Measurements from ENCODE around the gene CBS.

CBS gene

DNA sequence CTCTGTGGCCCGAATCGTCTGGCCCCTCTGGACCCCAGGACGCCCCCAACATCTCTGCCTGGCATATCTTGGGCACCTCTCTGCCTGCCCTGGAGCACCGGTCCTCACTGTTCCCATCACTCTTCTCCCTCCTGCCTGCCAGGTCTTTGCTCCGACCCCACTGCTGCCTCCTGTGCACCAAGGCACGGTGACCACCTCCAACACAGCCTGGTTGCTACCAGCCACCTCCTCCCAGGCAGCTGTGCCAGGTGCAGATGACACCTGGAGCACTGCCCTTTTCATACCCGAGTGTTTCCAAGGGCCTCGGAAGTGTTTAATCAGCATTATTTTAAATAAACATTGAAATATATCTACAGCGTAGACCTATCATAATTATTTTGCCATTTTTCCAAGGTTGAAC is 70.0 kb downstream of the CBS start:
- Histone ChIP-seq H4K8ac (ENCODE audit: low read depth, low read length) (no peak overlapping the region), H3K14ac (ENCODE audit: low read length) (no peak overlapping the region), H4K12ac (ENCODE audit: low read depth, low read length) (no peak overlapping the region), H3K9me3 (ENCODE audit: insufficient read depth, low read depth, low read length) (peaks cover 2% of the 10 kb centered on the region), H3K9ac (ENCODE audit: low read length) (no peak overlapping the region), H3K4me3 (ENCODE audit: low read depth, low read length) (no peak overlapping the region), H2BK12ac (ENCODE audit: low read length) (no peak overlapping the region), H3K4ac (ENCODE audit: low read depth, low read length) (no peak overlapping the region), H3K4me1 (ENCODE audit: control insufficient read depth in 1 of 2, insufficient read depth in 2 of 2, low read length in 2 of 2) (peaks cover 0 to 5% of the 10 kb centered on the region in 2 experiments), H2BK5ac (ENCODE audit: low read depth, low read length, poor library complexity) (no peak overlapping the region), H3K79me1 (ENCODE audit: low read length) (no peaks in the 10 kb centered on the region), H3K27me3 (ENCODE audit: insufficient read depth, low read length) (no peaks in the 10 kb centered on the region), H3K36me3 (ENCODE audit: control insufficient read depth in 1 of 2, insufficient read depth in 2 of 2, low read length in 2 of 2) (peaks cover 17 to 19% of the 10 kb centered on the region in 2 experiments), H3K79me2 (ENCODE audit: control insufficient read depth, insufficient read depth, low read length, poor library complexity) (no peaks in the 10 kb centered on the region), H3K23ac (ENCODE audit: low read length) (no peak overlapping the region), H3K18ac (ENCODE audit: low read length) (no peak overlapping the region), H3K4me2 (ENCODE audit: low read length) (no peak overlapping the region), H2AK5ac (ENCODE audit: low read length) (no peak overlapping the region), H2BK120ac (ENCODE audit: insufficient read depth, low read length, poor library complexity) (no peak overlapping the region), H4K91ac (ENCODE audit: low read depth, low read length) (no peak overlapping the region), H2AFZ (ENCODE audit: insufficient read depth, low read length, poor library complexity) (no peak overlapping the region), H3K27ac (ENCODE audit: low read depth, low read length) (no peak overlapping the region)
- no peak for DNase-seq
- WGBS (ENCODE audit: extremely low coverage, insufficient coverage, insufficient read length), result no CpG with 5 or more reads among the region's 9 CpGs

DNA sequence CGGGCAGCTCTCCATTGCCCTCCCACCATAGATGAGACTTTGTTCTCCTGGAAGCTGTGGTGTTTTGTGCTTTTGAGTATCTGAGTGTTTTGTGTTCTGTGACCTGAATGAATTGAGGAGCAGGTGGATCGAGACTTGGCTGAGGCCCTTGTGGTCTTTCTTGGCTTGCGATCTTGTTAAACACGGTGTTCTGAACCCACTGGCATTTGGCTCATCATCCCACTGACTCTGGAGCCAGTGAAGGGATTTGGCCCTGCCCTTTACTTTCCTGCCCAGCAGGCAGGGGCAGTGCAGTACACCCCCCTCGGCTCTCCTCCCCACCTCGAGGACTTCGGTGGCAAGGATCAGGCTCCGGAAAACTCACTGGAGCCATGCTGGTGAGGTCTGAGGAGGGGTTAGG is 70.7 kb downstream of the CBS start:
- no peaks in the 10 kb centered on the region for H3K79me2 ChIP-seq (ENCODE audit: control insufficient read depth, insufficient read depth, low read length, poor library complexity)
- no peak overlapping the region for H3K9ac ChIP-seq (ENCODE audit: low read length)
- WGBS (ENCODE audit: extremely low coverage, insufficient coverage, insufficient read length), result no CpG with 5 or more reads among the region's 8 CpGs
- no peak overlapping the region for H3K23ac ChIP-seq (ENCODE audit: low read length)
- no peaks in the 10 kb centered on the region for H3K79me1 ChIP-seq (ENCODE audit: low read length)
- no peak for DNase-seq
- no peak overlapping the region for H2AFZ ChIP-seq (ENCODE audit: insufficient read depth, low read length, poor library complexity)
- no peak overlapping the region for H3K27ac ChIP-seq (ENCODE audit: low read depth, low read length)
- peaks cover 2% of the 10 kb centered on the region for H3K9me3 ChIP-seq (ENCODE audit: insufficient read depth, low read depth, low read length)
- no peak overlapping the region for H2BK120ac ChIP-seq (ENCODE audit: insufficient read depth, low read length, poor library complexity)
- no peak overlapping the region for H3K18ac ChIP-seq (ENCODE audit: low read length)
- H3K27me3 ChIP-seq (ENCODE audit: insufficient read depth, low read length), result no peaks in the 10 kb centered on the region
- H3K14ac ChIP-seq (ENCODE audit: low read length), result no peak overlapping the region
- H3K4me3 ChIP-seq (ENCODE audit: low read depth, low read length), result no peak overlapping the region
- H2BK5ac ChIP-seq (ENCODE audit: low read depth, low read length, poor library complexity), result no peak overlapping the region
- H4K8ac ChIP-seq (ENCODE audit: low read depth, low read length), result no peak overlapping the region
- H2BK12ac ChIP-seq (ENCODE audit: low read length), result no peak overlapping the region
- H3K36me3 ChIP-seq (ENCODE audit: control insufficient read depth in 1 of 2, insufficient read depth in 2 of 2, low read length in 2 of 2), result peaks cover 17 to 19% of the 10 kb centered on the region in 2 experiments
- no peak overlapping the region for H4K91ac ChIP-seq (ENCODE audit: low read depth, low read length)
- H2AK5ac ChIP-seq (ENCODE audit: low read length), result no peak overlapping the region
- no peak overlapping the region for H4K12ac ChIP-seq (ENCODE audit: low read depth, low read length)
- no peak overlapping the region for H3K4me2 ChIP-seq (ENCODE audit: low read length)
- H3K4ac ChIP-seq (ENCODE audit: low read depth, low read length), result no peak overlapping the region
- H3K4me1 ChIP-seq (ENCODE audit: control insufficient read depth in 1 of 2, insufficient read depth in 2 of 2, low read length in 2 of 2), result peaks cover 0 to 5% of the 10 kb centered on the region in 2 experiments

Data from trophoblast cell (in vitro differentiated cells and primary cell).